Measurements from ENCODE around the gene CA10. TPM values are rescaled to one million over a fixed set of nuclear protein-coding genes. Genes with fewer than 3 reads are reported as not detected.

Gene CA10
- total and polyA plus RNA-seq, 11 donors, result not detected

- DNase-seq, result no peak
- Histone ChIP-seq H3K27me3 (no peaks in the 10 kb centered on the region), H3K27ac (no peak overlapping the region), H3K4me1 (no peaks in the 10 kb centered on the region), H3K9me3 (no peaks in the 10 kb centered on the region), H3K36me3 (no peaks in the 10 kb centered on the region), H3K4me3 (no peak overlapping the region)
- no peak for ATAC-seq
- TF ChIP-seq CTCF (IDR thresholded peaks at IDR 0.05), result no peak
- TF ChIP-seq POLR2A (IDR thresholded peaks at IDR 0.05), result no peak
- intact Hi-C loops (cut with DNase I), result no loop called here
- WGBS, 4 donors, result 37 to 51% (median 40%) methylated on average over 3 of the region's 3 CpGs
Observed at GRCh38 chr17:51629232-51629631, 529.3 kb downstream of the CA10 start.

GRCh38 chr17:51627779-51628178, 530.7 kb downstream of the CA10 start:
- Histone ChIP-seq H3K9me3 (no peaks in the 10 kb centered on the region), H3K4me3 (no peak overlapping the region), H3K36me3 (no peaks in the 10 kb centered on the region), H3K4me1 (no peaks in the 10 kb centered on the region), H3K27me3 (no peaks in the 10 kb centered on the region), H3K27ac (no peak overlapping the region)
- DNase-seq, result no peak
- intact Hi-C loops (cut with DNase I), result no loop called here
- ATAC-seq, result no peak
- TF ChIP-seq POLR2A (IDR thresholded peaks at IDR 0.05), result no peak
- no peak for TF ChIP-seq CTCF (IDR thresholded peaks at IDR 0.05)
- WGBS, 4 donors, result 55 to 67% (median 64%) methylated on average over 1 of the region's 1 CpG

- no peak for DNase-seq
- intact Hi-C loops (cut with DNase I), result no loop called here
- TF ChIP-seq POLR2A (IDR thresholded peaks at IDR 0.05) (no peak), CTCF (IDR thresholded peaks at IDR 0.05) (no peak)
- Histone ChIP-seq H3K4me3 (no peak overlapping the region), H3K9me3 (no peaks in the 10 kb centered on the region), H3K27me3 (peaks cover 0 to 9% (median 0%) of the 10 kb centered on the region in 9 donors), H3K27ac (no peak overlapping the region), H3K36me3 (no peaks in the 10 kb centered on the region), H3K4me1 (no peaks in the 10 kb centered on the region)
- no peak for ATAC-seq
- WGBS, 4 donors, result 27 to 48% (median 37%) methylated on average over 1 of the region's 1 CpG
Observed at GRCh38 chr17:51618476-51618875, 540.0 kb downstream of the CA10 start.

- no peak overlapping the region for H3K27ac ChIP-seq
- H3K9me3 ChIP-seq, result no peaks in the 10 kb centered on the region
- DNase-seq (no peak), ATAC-seq (no peak)
- 79 to 87% (median 83%) methylated on average over 1 of the region's 1 CpG for WGBS, 4 donors
- TF ChIP-seq POLR2A (IDR thresholded peaks at IDR 0.05), result no peak
- no peak for TF ChIP-seq CTCF (IDR thresholded peaks at IDR 0.05)
- H3K27me3 ChIP-seq, result peaks cover 0 to 9% (median 0%) of the 10 kb centered on the region in 9 donors
- H3K36me3 ChIP-seq, result no peaks in the 10 kb centered on the region
- intact Hi-C loops (cut with DNase I), result no loop called here
- no peak overlapping the region for H3K4me3 ChIP-seq
- H3K4me1 ChIP-seq, result no peaks in the 10 kb centered on the region
Observed at GRCh38 chr17:51617986-51618385, 540.5 kb downstream of the CA10 start.

All from heart left ventricle (tissue), 16 donors.